ENCODE results near the gene CCNT1. TPM values are rescaled to one million over a fixed set of nuclear protein-coding genes. Genes with fewer than 3 reads are reported as not detected.

CCNT1 gene
- total and polyA plus RNA-seq, 4 donors: 3.2 to 18.2 (median 10.4) TPM

DNA sequence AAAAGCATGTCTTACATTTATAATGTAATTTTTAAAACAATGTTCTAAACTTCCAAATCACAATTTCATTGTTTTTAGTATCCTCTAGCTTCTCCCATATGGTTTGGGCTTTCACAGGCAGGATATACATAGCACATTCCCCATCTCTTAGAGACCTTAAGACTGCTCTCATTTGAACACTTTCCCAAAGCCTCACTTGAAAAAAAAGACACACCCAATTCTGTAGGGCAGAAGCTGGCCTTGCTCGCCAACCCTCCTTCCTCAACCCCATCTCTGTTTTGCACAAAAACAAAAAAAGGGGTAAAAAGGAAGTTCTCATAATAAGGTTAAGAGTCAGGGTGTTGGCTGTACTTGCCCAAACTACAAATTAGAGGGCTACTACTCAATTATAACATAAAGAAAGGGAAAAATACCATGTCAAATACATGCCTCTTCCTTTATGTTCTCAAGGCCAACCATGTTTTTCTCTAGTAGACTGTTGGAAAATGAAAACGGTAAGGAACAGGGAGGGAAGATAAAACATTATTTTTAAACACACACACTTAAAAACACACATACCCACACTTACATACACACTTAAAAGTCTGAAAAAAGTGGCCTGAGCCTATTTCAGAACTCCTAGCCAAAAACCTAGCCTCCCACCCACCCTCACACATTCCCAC, 24.6 kb downstream of the CCNT1 start:
- TF ChIP-seq, protein P1, sequence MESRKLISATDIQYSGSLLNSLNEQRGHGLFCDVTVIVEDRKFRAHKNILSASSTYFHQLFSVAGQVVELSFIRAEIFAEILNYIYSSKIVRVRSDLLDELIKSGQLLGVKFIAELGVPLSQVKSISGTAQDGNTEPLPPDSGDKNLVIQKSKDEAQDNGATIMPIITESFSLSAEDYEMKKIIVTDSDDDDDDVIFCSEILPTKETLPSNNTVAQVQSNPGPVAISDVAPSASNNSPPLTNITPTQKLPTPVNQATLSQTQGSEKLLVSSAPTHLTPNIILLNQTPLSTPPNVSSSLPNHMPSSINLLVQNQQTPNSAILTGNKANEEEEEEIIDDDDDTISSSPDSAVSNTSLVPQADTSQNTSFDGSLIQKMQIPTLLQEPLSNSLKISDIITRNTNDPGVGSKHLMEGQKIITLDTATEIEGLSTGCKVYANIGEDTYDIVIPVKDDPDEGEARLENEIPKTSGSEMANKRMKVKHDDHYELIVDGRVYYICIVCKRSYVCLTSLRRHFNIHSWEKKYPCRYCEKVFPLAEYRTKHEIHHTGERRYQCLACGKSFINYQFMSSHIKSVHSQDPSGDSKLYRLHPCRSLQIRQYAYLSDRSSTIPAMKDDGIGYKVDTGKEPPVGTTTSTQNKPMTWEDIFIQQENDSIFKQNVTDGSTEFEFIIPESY (IDR thresholded peaks at IDR 0.05): no peak
- TF ChIP-seq HNF4A (conservative IDR thresholded peaks at IDR 0.05) (no peak), HNF4G (IDR thresholded peaks at IDR 0.05) (no peak), YY1 (IDR thresholded peaks at IDR 0.05) (no peak), FOXA2 (IDR thresholded peaks at IDR 0.05) (no peak), NR2F2 (IDR thresholded peaks at IDR 0.05) (no peak), RAD21 (IDR thresholded peaks at IDR 0.05) (no peak), GABPA (IDR thresholded peaks at IDR 0.05 in 1 of 2, conservative IDR thresholded peaks at IDR 0.05 in 1 of 2) (no peak), JUND (IDR thresholded peaks at IDR 0.05) (no peak), EGR1 (IDR thresholded peaks at IDR 0.05; ENCODE audit: low read depth in 2 of 2) (no peak)
- TF ChIP-seq, protein P2, sequence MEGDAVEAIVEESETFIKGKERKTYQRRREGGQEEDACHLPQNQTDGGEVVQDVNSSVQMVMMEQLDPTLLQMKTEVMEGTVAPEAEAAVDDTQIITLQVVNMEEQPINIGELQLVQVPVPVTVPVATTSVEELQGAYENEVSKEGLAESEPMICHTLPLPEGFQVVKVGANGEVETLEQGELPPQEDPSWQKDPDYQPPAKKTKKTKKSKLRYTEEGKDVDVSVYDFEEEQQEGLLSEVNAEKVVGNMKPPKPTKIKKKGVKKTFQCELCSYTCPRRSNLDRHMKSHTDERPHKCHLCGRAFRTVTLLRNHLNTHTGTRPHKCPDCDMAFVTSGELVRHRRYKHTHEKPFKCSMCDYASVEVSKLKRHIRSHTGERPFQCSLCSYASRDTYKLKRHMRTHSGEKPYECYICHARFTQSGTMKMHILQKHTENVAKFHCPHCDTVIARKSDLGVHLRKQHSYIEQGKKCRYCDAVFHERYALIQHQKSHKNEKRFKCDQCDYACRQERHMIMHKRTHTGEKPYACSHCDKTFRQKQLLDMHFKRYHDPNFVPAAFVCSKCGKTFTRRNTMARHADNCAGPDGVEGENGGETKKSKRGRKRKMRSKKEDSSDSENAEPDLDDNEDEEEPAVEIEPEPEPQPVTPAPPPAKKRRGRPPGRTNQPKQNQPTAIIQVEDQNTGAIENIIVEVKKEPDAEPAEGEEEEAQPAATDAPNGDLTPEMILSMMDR (IDR thresholded peaks at IDR 0.05; ENCODE audit: low read depth, low read length, missing input control): no peak
- TF ChIP-seq, protein P3, sequence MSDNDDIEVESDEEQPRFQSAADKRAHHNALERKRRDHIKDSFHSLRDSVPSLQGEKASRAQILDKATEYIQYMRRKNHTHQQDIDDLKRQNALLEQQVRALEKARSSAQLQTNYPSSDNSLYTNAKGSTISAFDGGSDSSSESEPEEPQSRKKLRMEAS (IDR thresholded peaks at IDR 0.05): no peak
- TF ChIP-seq, protein P4, sequence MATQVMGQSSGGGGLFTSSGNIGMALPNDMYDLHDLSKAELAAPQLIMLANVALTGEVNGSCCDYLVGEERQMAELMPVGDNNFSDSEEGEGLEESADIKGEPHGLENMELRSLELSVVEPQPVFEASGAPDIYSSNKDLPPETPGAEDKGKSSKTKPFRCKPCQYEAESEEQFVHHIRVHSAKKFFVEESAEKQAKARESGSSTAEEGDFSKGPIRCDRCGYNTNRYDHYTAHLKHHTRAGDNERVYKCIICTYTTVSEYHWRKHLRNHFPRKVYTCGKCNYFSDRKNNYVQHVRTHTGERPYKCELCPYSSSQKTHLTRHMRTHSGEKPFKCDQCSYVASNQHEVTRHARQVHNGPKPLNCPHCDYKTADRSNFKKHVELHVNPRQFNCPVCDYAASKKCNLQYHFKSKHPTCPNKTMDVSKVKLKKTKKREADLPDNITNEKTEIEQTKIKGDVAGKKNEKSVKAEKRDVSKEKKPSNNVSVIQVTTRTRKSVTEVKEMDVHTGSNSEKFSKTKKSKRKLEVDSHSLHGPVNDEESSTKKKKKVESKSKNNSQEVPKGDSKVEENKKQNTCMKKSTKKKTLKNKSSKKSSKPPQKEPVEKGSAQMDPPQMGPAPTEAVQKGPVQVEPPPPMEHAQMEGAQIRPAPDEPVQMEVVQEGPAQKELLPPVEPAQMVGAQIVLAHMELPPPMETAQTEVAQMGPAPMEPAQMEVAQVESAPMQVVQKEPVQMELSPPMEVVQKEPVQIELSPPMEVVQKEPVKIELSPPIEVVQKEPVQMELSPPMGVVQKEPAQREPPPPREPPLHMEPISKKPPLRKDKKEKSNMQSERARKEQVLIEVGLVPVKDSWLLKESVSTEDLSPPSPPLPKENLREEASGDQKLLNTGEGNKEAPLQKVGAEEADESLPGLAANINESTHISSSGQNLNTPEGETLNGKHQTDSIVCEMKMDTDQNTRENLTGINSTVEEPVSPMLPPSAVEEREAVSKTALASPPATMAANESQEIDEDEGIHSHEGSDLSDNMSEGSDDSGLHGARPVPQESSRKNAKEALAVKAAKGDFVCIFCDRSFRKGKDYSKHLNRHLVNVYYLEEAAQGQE (IDR thresholded peaks at IDR 0.05): no peak
- Histone ChIP-seq H3K4me1 (ENCODE audit: control insufficient read depth in 4 of 4, insufficient read depth in 4 of 4, low read length in 3 of 4) (no peaks in the 10 kb centered on the region), H3K36me3 (ENCODE audit: control insufficient read depth in 4 of 4, insufficient read depth in 3 of 4, low read depth in 1 of 4, low read length in 3 of 4) (peaks cover 5 to 53% (median 40%) of the 10 kb centered on the region in 4 donors), H3K27me3 (ENCODE audit: control insufficient read depth in 4 of 4, insufficient read depth in 4 of 4, low read length in 3 of 4) (no peaks in the 10 kb centered on the region), H3K9me3 (ENCODE audit: control insufficient read depth in 4 of 4, low read length in 3 of 4) (no peaks in the 10 kb centered on the region), H3K27ac (ENCODE audit: low read depth in 1 of 2, low read length in 2 of 2) (no peak overlapping the region), H3K9ac (ENCODE audit: low read depth in 1 of 2, low read length in 2 of 2) (no peak overlapping the region), H3K4me3 (ENCODE audit: low read depth in 1 of 3, low read length in 3 of 3) (no peak overlapping the region)
- no peak for DNase-seq (ENCODE audit: low spot score)
- 62% methylated on average over 2 of the region's 2 CpGs for WGBS

DNA sequence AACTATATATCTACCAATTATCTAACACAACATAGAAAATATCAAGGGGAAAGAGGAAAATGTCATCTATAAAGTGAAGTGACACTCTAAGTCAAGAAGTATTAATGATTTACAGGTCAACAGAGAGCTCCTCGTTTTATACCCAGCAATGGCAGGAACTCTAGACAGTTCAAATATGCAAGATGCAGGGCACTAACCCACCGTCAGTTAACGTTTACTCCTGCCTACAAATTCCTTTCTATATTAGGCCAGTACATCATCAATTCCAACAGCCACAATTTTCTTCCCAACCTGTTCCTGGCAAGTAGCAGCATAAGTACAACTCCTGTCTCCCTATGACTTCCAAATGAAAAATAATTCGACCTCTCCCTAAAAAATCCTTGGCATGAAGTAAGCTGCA, 25.5 kb downstream of the CCNT1 start:
- DNase-seq (ENCODE audit: low spot score): no peak
- H3K9ac ChIP-seq (ENCODE audit: low read depth in 1 of 2, low read length in 2 of 2): no peak overlapping the region
- H3K4me1 ChIP-seq (ENCODE audit: control insufficient read depth in 4 of 4, insufficient read depth in 4 of 4, low read length in 3 of 4): no peaks in the 10 kb centered on the region
- WGBS: 63% methylated on average over 4 of the region's 4 CpGs
- peaks cover 5 to 51% (median 39%) of the 10 kb centered on the region in 4 donors for H3K36me3 ChIP-seq (ENCODE audit: control insufficient read depth in 4 of 4, insufficient read depth in 3 of 4, low read depth in 1 of 4, low read length in 3 of 4)
- H3K27me3 ChIP-seq (ENCODE audit: control insufficient read depth in 4 of 4, insufficient read depth in 4 of 4, low read length in 3 of 4): no peaks in the 10 kb centered on the region
- H3K9me3 ChIP-seq (ENCODE audit: control insufficient read depth in 4 of 4, low read length in 3 of 4): no peaks in the 10 kb centered on the region
- H3K4me3 ChIP-seq (ENCODE audit: low read depth in 1 of 3, low read length in 3 of 3): no peak overlapping the region
- H3K27ac ChIP-seq (ENCODE audit: low read depth in 1 of 2, low read length in 2 of 2): no peak overlapping the region
- TF ChIP-seq RAD21 (IDR thresholded peaks at IDR 0.05) (no peak), JUND (IDR thresholded peaks at IDR 0.05) (no peak), FOXA1 (IDR thresholded peaks at IDR 0.05) (no peak), RXRA (IDR thresholded peaks at IDR 0.05) (no peak), HNF4G (IDR thresholded peaks at IDR 0.05) (no peak), YY1 (IDR thresholded peaks at IDR 0.05) (no peak), EGR1 (IDR thresholded peaks at IDR 0.05; ENCODE audit: low read depth in 2 of 2) (no peak), NR2F2 (IDR thresholded peaks at IDR 0.05) (no peak), SP1 (IDR thresholded peaks at IDR 0.05) (no peak), FOXA2 (IDR thresholded peaks at IDR 0.05) (no peak), HNF4A (conservative IDR thresholded peaks at IDR 0.05) (no peak), TAF1 (conservative IDR thresholded peaks at IDR 0.05) (no peak), GABPA (IDR thresholded peaks at IDR 0.05 in 1 of 2, conservative IDR thresholded peaks at IDR 0.05 in 1 of 2) (no peak)
- TF ChIP-seq, protein P4 (IDR thresholded peaks at IDR 0.05): no peak
- TF ChIP-seq, protein P3 (IDR thresholded peaks at IDR 0.05): no peak
